PC-3 (cell line): ENCODE results near the gene CAMTA1.

Experiments
- EZH2 ChIP-seq: fragments of 300-600 bp; sonication (generic); IDR thresholded peaks from one replicate; pipeline ENCODE4 v1.6.1; 2017; ENCODE audit warnings: antibody characterized with exemption, mild to moderate bottlenecking, low read length; ENCODE audit not compliant: unreplicated experiment
- TF ChIP-seq, protein P1 (sequence below): fragments of 300-600 bp; sonication (generic); conservative IDR thresholded peaks from 2 replicates; pipeline ENCODE4 v1.5.1; 2017; ENCODE audit warnings: antibody characterized with exemption, low read depth, mild to moderate bottlenecking, low read length

- TF ChIP-seq, protein P1, sequence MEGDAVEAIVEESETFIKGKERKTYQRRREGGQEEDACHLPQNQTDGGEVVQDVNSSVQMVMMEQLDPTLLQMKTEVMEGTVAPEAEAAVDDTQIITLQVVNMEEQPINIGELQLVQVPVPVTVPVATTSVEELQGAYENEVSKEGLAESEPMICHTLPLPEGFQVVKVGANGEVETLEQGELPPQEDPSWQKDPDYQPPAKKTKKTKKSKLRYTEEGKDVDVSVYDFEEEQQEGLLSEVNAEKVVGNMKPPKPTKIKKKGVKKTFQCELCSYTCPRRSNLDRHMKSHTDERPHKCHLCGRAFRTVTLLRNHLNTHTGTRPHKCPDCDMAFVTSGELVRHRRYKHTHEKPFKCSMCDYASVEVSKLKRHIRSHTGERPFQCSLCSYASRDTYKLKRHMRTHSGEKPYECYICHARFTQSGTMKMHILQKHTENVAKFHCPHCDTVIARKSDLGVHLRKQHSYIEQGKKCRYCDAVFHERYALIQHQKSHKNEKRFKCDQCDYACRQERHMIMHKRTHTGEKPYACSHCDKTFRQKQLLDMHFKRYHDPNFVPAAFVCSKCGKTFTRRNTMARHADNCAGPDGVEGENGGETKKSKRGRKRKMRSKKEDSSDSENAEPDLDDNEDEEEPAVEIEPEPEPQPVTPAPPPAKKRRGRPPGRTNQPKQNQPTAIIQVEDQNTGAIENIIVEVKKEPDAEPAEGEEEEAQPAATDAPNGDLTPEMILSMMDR: no peak
- no peak for TF ChIP-seq EZH2
These were observed 1001.5 kb downstream of the CAMTA1 start for GRCh38 chr1:7786795-7787194.
